Measurements from ENCODE around the gene CYB5B.

CYB5B gene

GRCh38 chr16:69476920-69477443 is 52.6 kb downstream of the CYB5B start:
- FAIRE-seq (peak; percentile 88), DNase-seq (ENCODE audit: insufficient read length, low spot score) (peak; percentile 47)
- no peak for TF ChIP-seq POLR2A (IDR thresholded peaks at IDR 0.05; ENCODE audit: low read depth, low read length)

GRCh38 chr16:69477546-69477945 is 53.1 kb downstream of the CYB5B start:
- no peak for DNase-seq (ENCODE audit: insufficient read length, low spot score)

GRCh38 chr16:69478685-69479084 is 54.3 kb downstream of the CYB5B start:
- no peak for DNase-seq (ENCODE audit: insufficient read length, low spot score)
- FAIRE-seq = no peak
- TF ChIP-seq POLR2A (IDR thresholded peaks at IDR 0.05; ENCODE audit: low read depth, low read length) = no peak

More at GRCh38 chr16:69477546-69477945, 53.1 kb downstream of the CYB5B start:
- FAIRE-seq = no peak
- TF ChIP-seq POLR2A (IDR thresholded peaks at IDR 0.05; ENCODE audit: low read depth, low read length) = no peak

GRCh38 chr16:69479775-69480174 is 55.4 kb downstream of the CYB5B start:
- FAIRE-seq = no peak
- no peak for DNase-seq (ENCODE audit: insufficient read length, low spot score)
- TF ChIP-seq POLR2A (IDR thresholded peaks at IDR 0.05; ENCODE audit: low read depth, low read length) = no peak

- no peak for DNase-seq (ENCODE audit: insufficient read length, low spot score)
- no peak for FAIRE-seq
- TF ChIP-seq POLR2A (IDR thresholded peaks at IDR 0.05; ENCODE audit: low read depth, low read length) = no peak
These were observed 57.5 kb downstream of the CYB5B start for GRCh38 chr16:69481901-69482341.

- no peak for TF ChIP-seq POLR2A (IDR thresholded peaks at IDR 0.05; ENCODE audit: low read depth, low read length)
- FAIRE-seq (no peak), DNase-seq (ENCODE audit: insufficient read length, low spot score) (no peak)
These were observed 58.1 kb downstream of the CYB5B start for GRCh38 chr16:69482410-69482991.

GRCh38 chr16:69483611-69484010 is 59.2 kb downstream of the CYB5B start:
- FAIRE-seq (no peak), DNase-seq (ENCODE audit: insufficient read length, low spot score) (no peak)
- TF ChIP-seq POLR2A (IDR thresholded peaks at IDR 0.05; ENCODE audit: low read depth, low read length) = no peak

- FAIRE-seq = no peak
- no peak for DNase-seq (ENCODE audit: insufficient read length, low spot score)
- no peak for TF ChIP-seq POLR2A (IDR thresholded peaks at IDR 0.05; ENCODE audit: low read depth, low read length)
These were observed 60.9 kb downstream of the CYB5B start for GRCh38 chr16:69485361-69485760.

- FAIRE-seq (no peak), DNase-seq (ENCODE audit: insufficient read length, low spot score) (no peak)
- no peak for TF ChIP-seq POLR2A (IDR thresholded peaks at IDR 0.05; ENCODE audit: low read depth, low read length)
These were observed 61.4 kb downstream of the CYB5B start for GRCh38 chr16:69485816-69486215.

- DNase-seq (ENCODE audit: insufficient read length, low spot score) = no peak
- TF ChIP-seq POLR2A (IDR thresholded peaks at IDR 0.05; ENCODE audit: low read depth, low read length) = no peak
- FAIRE-seq = no peak
These were observed 61.9 kb downstream of the CYB5B start for GRCh38 chr16:69486272-69486671.

- no peak for DNase-seq (ENCODE audit: insufficient read length, low spot score)
- no peak for TF ChIP-seq POLR2A (IDR thresholded peaks at IDR 0.05; ENCODE audit: low read depth, low read length)
- no peak for FAIRE-seq
These were observed 62.3 kb downstream of the CYB5B start for GRCh38 chr16:69486724-69487123.

- no peak for FAIRE-seq
- no peak for DNase-seq (ENCODE audit: insufficient read length, low spot score)
- no peak for TF ChIP-seq POLR2A (IDR thresholded peaks at IDR 0.05; ENCODE audit: low read depth, low read length)
These were observed 66.4 kb downstream of the CYB5B start for GRCh38 chr16:69490707-69491324.

GRCh38 chr16:69494991-69495392 is 70.6 kb downstream of the CYB5B start:
- no peak for TF ChIP-seq POLR2A (IDR thresholded peaks at IDR 0.05; ENCODE audit: low read depth, low read length)
- FAIRE-seq = no peak
- no peak for DNase-seq (ENCODE audit: insufficient read length, low spot score)

- FAIRE-seq = no peak
- TF ChIP-seq POLR2A (IDR thresholded peaks at IDR 0.05; ENCODE audit: low read depth, low read length) = no peak
- DNase-seq (ENCODE audit: insufficient read length, low spot score) = no peak
These were observed 71.4 kb downstream of the CYB5B start for GRCh38 chr16:69495821-69496220.

GRCh38 chr16:69496376-69496775 is 72.0 kb downstream of the CYB5B start:
- DNase-seq (ENCODE audit: insufficient read length, low spot score) (no peak), FAIRE-seq (no peak)
- no peak for TF ChIP-seq POLR2A (IDR thresholded peaks at IDR 0.05; ENCODE audit: low read depth, low read length)

Data from H54 (cell line).